Testis (tissue), 2 donors: ENCODE results near the gene GBP6.

Experiments
- POLR2A ChIP-seq: fragments of 450-650 bp; IDR thresholded peaks from one replicate; pipeline ENCODE4 v1.6.1; 2017; ENCODE audit warnings: antibody characterized with exemption, mild to moderate bottlenecking, moderate library complexity
- TF ChIP-seq, protein P1 (sequence below), 3 experiments: fragments of 450-650 bp in 2 of 3; fragments of 200-600 bp in 1 of 3; sonication (generic) in 1 of 3; IDR thresholded peaks; one replicate each; pipeline ENCODE4 v1.5.1; 2016 to 2019; ENCODE audit warnings: antibody characterized with exemption in 3 of 3, mild to moderate bottlenecking in 2 of 3, moderate library complexity in 1 of 3

DNA sequence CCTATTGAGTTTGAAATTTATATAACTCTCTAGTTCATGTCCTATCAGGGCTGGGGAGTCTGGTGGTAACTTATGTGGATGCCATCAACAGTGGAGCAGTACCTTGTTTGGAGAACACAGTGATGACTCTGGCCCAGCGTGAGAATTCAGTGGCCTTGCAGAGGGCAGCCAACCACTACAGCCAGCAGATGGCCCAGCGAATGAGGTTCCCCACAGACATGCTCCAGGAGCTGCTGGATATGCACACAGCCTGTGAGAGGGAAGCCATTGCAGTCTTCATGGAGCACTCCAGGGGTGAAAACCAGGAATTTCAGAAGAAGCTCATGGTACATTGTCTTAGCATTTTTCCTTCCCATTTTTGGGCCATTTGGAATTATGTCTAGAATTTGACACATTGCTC is 32.0 kb upstream of the GBP6 start:
- TF ChIP-seq, protein P1, sequence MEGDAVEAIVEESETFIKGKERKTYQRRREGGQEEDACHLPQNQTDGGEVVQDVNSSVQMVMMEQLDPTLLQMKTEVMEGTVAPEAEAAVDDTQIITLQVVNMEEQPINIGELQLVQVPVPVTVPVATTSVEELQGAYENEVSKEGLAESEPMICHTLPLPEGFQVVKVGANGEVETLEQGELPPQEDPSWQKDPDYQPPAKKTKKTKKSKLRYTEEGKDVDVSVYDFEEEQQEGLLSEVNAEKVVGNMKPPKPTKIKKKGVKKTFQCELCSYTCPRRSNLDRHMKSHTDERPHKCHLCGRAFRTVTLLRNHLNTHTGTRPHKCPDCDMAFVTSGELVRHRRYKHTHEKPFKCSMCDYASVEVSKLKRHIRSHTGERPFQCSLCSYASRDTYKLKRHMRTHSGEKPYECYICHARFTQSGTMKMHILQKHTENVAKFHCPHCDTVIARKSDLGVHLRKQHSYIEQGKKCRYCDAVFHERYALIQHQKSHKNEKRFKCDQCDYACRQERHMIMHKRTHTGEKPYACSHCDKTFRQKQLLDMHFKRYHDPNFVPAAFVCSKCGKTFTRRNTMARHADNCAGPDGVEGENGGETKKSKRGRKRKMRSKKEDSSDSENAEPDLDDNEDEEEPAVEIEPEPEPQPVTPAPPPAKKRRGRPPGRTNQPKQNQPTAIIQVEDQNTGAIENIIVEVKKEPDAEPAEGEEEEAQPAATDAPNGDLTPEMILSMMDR (IDR thresholded peaks at IDR 0.05) = no peak
- TF ChIP-seq POLR2A = no peak
